ENCODE measurements around the gene TNNT3. TPM values are rescaled to one million over a fixed set of nuclear protein-coding genes. Genes with fewer than 3 reads are reported as not detected.

The TNNT3 gene
- total RNA-seq, 1 experiment from 2014 or later, result not detected

- intact Hi-C loops (cut with micrococcal nuclease; ENCODE audit: unreplicated experiment), result no loop called here
- Mint-ChIP-seq H3K4me3 (ENCODE audit: low read depth, unreplicated experiment) (no peak overlapping the region), H3K36me3 (ENCODE audit: insufficient read depth, unreplicated experiment) (no peaks in the 10 kb centered on the region), H3K27ac (ENCODE audit: unreplicated experiment) (no peak overlapping the region), H3K4me1 (ENCODE audit: low read depth, unreplicated experiment) (no peaks in the 10 kb centered on the region), H3K27me3 (ENCODE audit: unreplicated experiment) (peaks cover 44% of the 10 kb centered on the region), H3K9me3 (ENCODE audit: low read depth, unreplicated experiment) (peaks cover 2% of the 10 kb centered on the region)
- BruUV-seq (replicated peaks), result no TSS peak
- TF ChIP-seq CTCF (IDR thresholded peaks at IDR 0.05; ENCODE audit: unreplicated experiment), result no peak
- DNase-seq, result no peak
- CTCF ChIA-PET, result no interaction called here
Measured at GRCh38 chr11:1889224-1889930, 30.1 kb upstream of the TNNT3 start.

GRCh38 chr11:1889941-1890855 is 29.3 kb upstream of the TNNT3 start:
- CTCF ChIA-PET, result no interaction called here
- peaks cover 46% of the 10 kb centered on the region for H3K27me3 Mint-ChIP-seq (ENCODE audit: unreplicated experiment)
- intact Hi-C loops (cut with micrococcal nuclease; ENCODE audit: unreplicated experiment), result no loop called here
- no peaks in the 10 kb centered on the region for H3K36me3 Mint-ChIP-seq (ENCODE audit: insufficient read depth, unreplicated experiment)
- BruUV-seq (replicated peaks), result no TSS peak
- peaks cover 2% of the 10 kb centered on the region for H3K9me3 Mint-ChIP-seq (ENCODE audit: low read depth, unreplicated experiment)
- DNase-seq, result no peak
- no peak for TF ChIP-seq CTCF (IDR thresholded peaks at IDR 0.05; ENCODE audit: unreplicated experiment)
- no peaks in the 10 kb centered on the region for H3K4me1 Mint-ChIP-seq (ENCODE audit: low read depth, unreplicated experiment)
- no peak overlapping the region for H3K27ac Mint-ChIP-seq (ENCODE audit: unreplicated experiment)
- H3K4me3 Mint-ChIP-seq (ENCODE audit: low read depth, unreplicated experiment), result no peak overlapping the region

GRCh38 chr11:1890856-1891830 is 28.4 kb upstream of the TNNT3 start:
- DNase-seq, result no peak
- Mint-ChIP-seq H3K27me3 (ENCODE audit: unreplicated experiment) (peaks cover 54% of the 10 kb centered on the region), H3K27ac (ENCODE audit: unreplicated experiment) (no peak overlapping the region), H3K9me3 (ENCODE audit: low read depth, unreplicated experiment) (peaks cover 2% of the 10 kb centered on the region), H3K4me1 (ENCODE audit: low read depth, unreplicated experiment) (no peaks in the 10 kb centered on the region), H3K36me3 (ENCODE audit: insufficient read depth, unreplicated experiment) (no peaks in the 10 kb centered on the region), H3K4me3 (ENCODE audit: low read depth, unreplicated experiment) (no peak overlapping the region)
- no TSS peak for BruUV-seq (replicated peaks)
- intact Hi-C loops (cut with micrococcal nuclease; ENCODE audit: unreplicated experiment), result no loop called here
- no peak for TF ChIP-seq CTCF (IDR thresholded peaks at IDR 0.05; ENCODE audit: unreplicated experiment)
- CTCF ChIA-PET, result no interaction called here

- TF ChIP-seq CTCF (IDR thresholded peaks at IDR 0.05; ENCODE audit: unreplicated experiment), result no peak
- no peak for DNase-seq
- peaks cover 60% of the 10 kb centered on the region for H3K27me3 Mint-ChIP-seq (ENCODE audit: unreplicated experiment)
- intact Hi-C loops (cut with micrococcal nuclease; ENCODE audit: unreplicated experiment), result no loop called here
- no peak within 1 kb of the TSS for H3K27ac Mint-ChIP-seq (ENCODE audit: unreplicated experiment)
- H3K36me3 Mint-ChIP-seq (ENCODE audit: insufficient read depth, unreplicated experiment), result no peaks in the 10 kb centered on the region
- CTCF ChIA-PET, result no interaction called here
- no TSS peak for BruUV-seq (replicated peaks)
- no peak within 1 kb of the TSS for H3K4me3 Mint-ChIP-seq (ENCODE audit: low read depth, unreplicated experiment)
- no peaks in the 10 kb centered on the region for H3K4me1 Mint-ChIP-seq (ENCODE audit: low read depth, unreplicated experiment)
- H3K9me3 Mint-ChIP-seq (ENCODE audit: low read depth, unreplicated experiment), result peaks cover 2% of the 10 kb centered on the region
Measured at GRCh38 chr11:1891831-1892115, 27.7 kb upstream of the TNNT3 start, which contains the start of gene PRR33. Gene PRR33, minus strand, starts transcription at chr11:1891895. Its CDS starts 1,311 bp downstream, at chr11:1890584.
